Nephron (organoid): Measurements from ENCODE around the gene DCDC2.

Experiments used
- H3K27ac Mint-ChIP-seq, 3 experiments: 2 replicates each; pipeline ENCODE4 v1.8.0; 2020; ENCODE audit warnings: mixed read lengths in 3 of 3, mild to moderate bottlenecking in 2 of 3, moderate library complexity in 1 of 3
- H3K27me3 Mint-ChIP-seq: 2 replicates; pipeline ENCODE4 v1.8.0; 2021; ENCODE audit warnings: low read depth, mild to moderate bottlenecking, moderate library complexity, mixed read lengths
- H3K36me3 Mint-ChIP-seq: 2 replicates; pipeline ENCODE4 v1.8.0; 2020; ENCODE audit warnings: low read depth, mixed read lengths
- H3K4me1 Mint-ChIP-seq: 2 replicates; pipeline ENCODE4 v1.8.0; 2020; ENCODE audit warnings: mixed read lengths
- H3K4me3 Mint-ChIP-seq, 3 experiments: 2 replicates each; pipeline ENCODE4 v1.8.0; 2020; ENCODE audit warnings: mild to moderate bottlenecking in 3 of 3, mixed read lengths in 3 of 3, moderate library complexity in 2 of 3
- H3K9me3 Mint-ChIP-seq: 2 replicates; pipeline ENCODE4 v1.8.0; 2020; ENCODE audit warnings: mixed read lengths
- TF ChIP-seq, protein P1 (sequence below), 3 experiments: fragments of 200-600 bp; sonication (generic); IDR thresholded peaks; one replicate each; pipeline ENCODE4 v1.5.0; 2021; ENCODE audit warnings: antibody characterized with exemption in 3 of 3; ENCODE audit not compliant: unreplicated experiment in 3 of 3

Gene DCDC2

DNA sequence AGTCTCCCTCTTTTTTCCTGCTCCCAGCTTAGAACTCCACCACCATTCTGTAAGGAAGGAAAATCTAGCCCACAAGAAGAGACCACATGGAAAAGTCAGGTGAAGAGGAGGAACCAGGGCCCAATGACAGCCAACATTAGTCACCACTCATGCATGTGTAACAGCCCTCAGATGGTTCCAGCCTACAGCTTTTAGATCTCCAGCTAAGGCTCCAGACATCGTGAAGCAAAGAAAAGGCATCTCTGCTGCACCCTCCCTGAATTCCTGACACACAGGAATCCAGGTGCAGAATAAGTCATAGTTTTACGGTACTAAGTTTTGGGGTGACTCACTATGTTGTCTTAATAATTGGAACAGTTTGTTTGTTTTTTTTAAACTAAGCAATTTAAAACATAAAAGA lies 25.5 kb downstream of the DCDC2 start:
- no peaks in the 10 kb centered on the region for H3K9me3 Mint-ChIP-seq
- H3K27me3 Mint-ChIP-seq: no peaks in the 10 kb centered on the region
- peak overlapping the region; percentile 73 to 91 (median 77) for H3K27ac Mint-ChIP-seq
- no peak overlapping the region for H3K4me3 Mint-ChIP-seq
- TF ChIP-seq, protein P1, sequence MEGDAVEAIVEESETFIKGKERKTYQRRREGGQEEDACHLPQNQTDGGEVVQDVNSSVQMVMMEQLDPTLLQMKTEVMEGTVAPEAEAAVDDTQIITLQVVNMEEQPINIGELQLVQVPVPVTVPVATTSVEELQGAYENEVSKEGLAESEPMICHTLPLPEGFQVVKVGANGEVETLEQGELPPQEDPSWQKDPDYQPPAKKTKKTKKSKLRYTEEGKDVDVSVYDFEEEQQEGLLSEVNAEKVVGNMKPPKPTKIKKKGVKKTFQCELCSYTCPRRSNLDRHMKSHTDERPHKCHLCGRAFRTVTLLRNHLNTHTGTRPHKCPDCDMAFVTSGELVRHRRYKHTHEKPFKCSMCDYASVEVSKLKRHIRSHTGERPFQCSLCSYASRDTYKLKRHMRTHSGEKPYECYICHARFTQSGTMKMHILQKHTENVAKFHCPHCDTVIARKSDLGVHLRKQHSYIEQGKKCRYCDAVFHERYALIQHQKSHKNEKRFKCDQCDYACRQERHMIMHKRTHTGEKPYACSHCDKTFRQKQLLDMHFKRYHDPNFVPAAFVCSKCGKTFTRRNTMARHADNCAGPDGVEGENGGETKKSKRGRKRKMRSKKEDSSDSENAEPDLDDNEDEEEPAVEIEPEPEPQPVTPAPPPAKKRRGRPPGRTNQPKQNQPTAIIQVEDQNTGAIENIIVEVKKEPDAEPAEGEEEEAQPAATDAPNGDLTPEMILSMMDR (IDR thresholded peaks at IDR 0.05; ENCODE audit: unreplicated experiment in 3 of 3): no peak
- H3K36me3 Mint-ChIP-seq: peaks cover 8% of the 10 kb centered on the region
- peaks cover 5% of the 10 kb centered on the region for H3K4me1 Mint-ChIP-seq

DNA sequence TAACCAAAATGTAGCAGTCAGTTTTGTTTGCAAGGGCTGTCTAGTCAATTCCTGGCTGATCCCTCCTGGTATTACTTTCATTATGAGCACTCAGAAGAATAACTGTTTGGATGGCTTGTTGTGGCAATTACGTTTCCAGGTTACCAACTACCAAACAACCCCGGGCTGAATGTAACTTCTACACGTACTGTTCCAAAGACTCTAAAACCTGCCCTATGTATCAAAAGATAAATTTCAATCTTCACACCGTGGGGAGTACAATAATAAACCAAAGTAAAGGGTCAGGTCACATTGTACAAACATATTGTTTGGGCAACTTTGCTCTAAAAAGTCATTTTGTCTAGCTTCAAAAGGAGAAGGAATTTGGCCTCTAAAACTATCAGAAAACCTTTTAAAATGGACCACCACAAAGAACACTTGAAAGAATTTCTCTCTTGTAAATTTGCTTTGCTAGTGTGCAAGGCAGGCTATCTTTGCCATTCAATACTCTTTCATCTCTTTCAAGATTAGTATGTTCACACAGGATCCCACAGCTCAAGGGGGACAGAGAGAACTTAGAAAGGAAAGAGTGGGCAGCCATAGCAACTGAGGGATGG lies 27.6 kb downstream of the DCDC2 start:
- no peaks in the 10 kb centered on the region for H3K9me3 Mint-ChIP-seq
- H3K27ac Mint-ChIP-seq: peak overlapping the region; percentile 30 to 82 (median 49)

DNA sequence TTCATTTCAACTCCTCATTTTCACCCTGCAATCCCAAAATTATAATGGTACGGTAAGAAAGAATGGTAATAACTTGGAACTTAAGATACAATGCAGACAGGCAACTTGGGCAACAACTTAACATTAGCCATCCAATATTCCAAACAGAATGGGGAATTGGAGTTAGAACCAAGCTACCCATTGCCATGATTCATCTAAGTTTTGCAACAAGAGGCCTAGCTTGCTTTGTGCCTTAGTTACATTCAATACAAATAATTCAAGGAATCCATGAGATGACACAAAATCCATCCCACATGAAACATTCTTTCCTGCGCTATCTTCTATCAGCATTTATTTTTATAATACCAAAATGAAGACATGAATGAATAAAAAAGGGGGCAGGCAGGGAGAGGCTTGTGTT lies 28.4 kb downstream of the DCDC2 start:
- TF ChIP-seq, protein P1 (IDR thresholded peaks at IDR 0.05; ENCODE audit: unreplicated experiment in 3 of 3): no peak
- peak overlapping the region in 2 of 3 experiments; percentile 12 to 36 for H3K27ac Mint-ChIP-seq
- peaks cover 5% of the 10 kb centered on the region for H3K4me1 Mint-ChIP-seq
- no peaks in the 10 kb centered on the region for H3K27me3 Mint-ChIP-seq
- peaks cover 8% of the 10 kb centered on the region for H3K36me3 Mint-ChIP-seq
- no peaks in the 10 kb centered on the region for H3K9me3 Mint-ChIP-seq
- no peak overlapping the region for H3K4me3 Mint-ChIP-seq

More for the DNA sequence above, 27.6 kb downstream of the DCDC2 start:
- Mint-ChIP-seq H3K4me1 (peaks cover 5% of the 10 kb centered on the region), H3K4me3 (no peak overlapping the region), H3K36me3 (peaks cover 8% of the 10 kb centered on the region), H3K27me3 (no peaks in the 10 kb centered on the region)
- TF ChIP-seq, protein P1 (IDR thresholded peaks at IDR 0.05; ENCODE audit: unreplicated experiment in 3 of 3): no peak

DNA sequence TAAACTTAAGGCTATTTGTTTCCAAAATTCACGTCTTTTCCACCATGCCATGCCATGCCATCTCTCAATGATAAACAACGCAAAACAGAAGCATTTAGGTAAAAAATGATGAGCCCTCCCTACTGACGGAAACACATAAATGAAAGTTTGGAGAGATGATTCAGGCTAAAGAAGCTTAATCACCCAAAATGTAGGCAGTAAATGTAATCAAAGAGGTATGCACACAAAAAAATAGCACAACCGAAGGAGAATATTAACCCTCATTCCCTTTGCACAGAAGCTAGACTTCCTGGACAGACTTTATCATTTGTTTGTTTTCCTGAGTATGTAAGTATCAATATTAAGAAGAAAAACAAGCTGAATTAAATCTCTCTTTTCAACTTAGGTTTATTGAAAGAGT lies 28.8 kb downstream of the DCDC2 start:
- Mint-ChIP-seq H3K27me3 (no peaks in the 10 kb centered on the region), H3K4me3 (no peak overlapping the region), H3K9me3 (no peaks in the 10 kb centered on the region), H3K27ac (peak overlapping the region in 2 of 3 experiments; percentile 12 to 36), H3K4me1 (peaks cover 5% of the 10 kb centered on the region), H3K36me3 (peaks cover 8% of the 10 kb centered on the region)
- TF ChIP-seq, protein P1 (IDR thresholded peaks at IDR 0.05; ENCODE audit: unreplicated experiment in 3 of 3): no peak

DNA sequence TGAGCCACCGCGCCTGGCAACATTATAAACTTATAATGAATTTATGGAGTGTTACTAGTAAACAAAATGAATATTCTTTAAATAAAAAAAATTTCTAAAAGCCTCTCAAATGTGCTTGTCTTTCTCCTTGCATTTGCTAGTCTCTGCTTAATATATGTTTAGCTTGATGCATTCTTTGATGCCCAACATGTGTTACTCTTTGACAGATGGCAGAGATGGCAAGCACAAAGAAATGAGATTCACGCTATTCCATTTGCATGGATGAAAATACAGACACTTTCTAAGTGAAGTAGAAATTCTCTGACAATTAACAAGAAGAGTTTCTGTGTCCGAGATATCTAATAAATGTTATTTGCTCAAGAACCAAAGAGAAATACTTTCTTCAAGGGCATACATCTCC lies 30.1 kb downstream of the DCDC2 start:
- H3K4me1 Mint-ChIP-seq: peaks cover 10% of the 10 kb centered on the region
- TF ChIP-seq, protein P1 (IDR thresholded peaks at IDR 0.05; ENCODE audit: unreplicated experiment in 3 of 3): no peak
- H3K27me3 Mint-ChIP-seq: no peaks in the 10 kb centered on the region
- peak overlapping the region in 1 of 3 experiments; percentile 22 for H3K27ac Mint-ChIP-seq
- no peak overlapping the region for H3K4me3 Mint-ChIP-seq
- peaks cover under 1% of the 10 kb centered on the region for H3K36me3 Mint-ChIP-seq
- no peaks in the 10 kb centered on the region for H3K9me3 Mint-ChIP-seq

DNA sequence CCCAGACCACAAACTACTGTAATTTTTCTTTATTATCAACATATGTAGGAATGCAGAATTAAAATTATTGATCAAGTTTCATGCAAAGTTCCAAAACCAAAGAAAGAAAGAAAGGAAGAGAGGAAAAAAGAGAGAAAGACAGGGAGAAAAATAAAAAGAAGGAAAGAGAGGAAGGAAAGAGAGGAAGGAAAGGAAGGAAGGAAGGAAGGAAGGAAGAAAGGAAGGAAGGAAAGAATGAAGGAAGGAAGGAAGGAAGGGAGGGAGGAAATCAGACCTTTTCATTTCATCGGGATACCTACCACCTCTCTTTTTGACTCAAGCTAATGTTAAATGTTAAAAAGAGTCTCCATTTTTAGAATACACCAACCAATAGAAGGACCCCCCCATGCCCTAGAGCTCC lies 31.9 kb downstream of the DCDC2 start:
- H3K27ac Mint-ChIP-seq: peak overlapping the region in 1 of 3 experiments; percentile 92
- H3K36me3 Mint-ChIP-seq: no peaks in the 10 kb centered on the region
- H3K27me3 Mint-ChIP-seq: no peaks in the 10 kb centered on the region
- no peaks in the 10 kb centered on the region for H3K9me3 Mint-ChIP-seq
- peaks cover 25% of the 10 kb centered on the region for H3K4me1 Mint-ChIP-seq
- H3K4me3 Mint-ChIP-seq: no peak overlapping the region
- TF ChIP-seq, protein P1 (IDR thresholded peaks at IDR 0.05; ENCODE audit: unreplicated experiment in 3 of 3): no peak
